Epithelial cell of esophagus (primary cell): ENCODE data around the gene SIRT4.
"Not testable (repeated sequence)": the region's sequence is repeated elsewhere in the genome, so short reads cannot be mapped to it uniquely, and the experiment has no call there.

Experiments used
- DNase-seq: peaks from one replicate; pipeline ENCODE4 v3.0.0; 2010; ENCODE audit warnings: low read depth
- H3K4me3 ChIP-seq: 2 replicates; pipeline ENCODE4 v1.5.1; 2011; ENCODE audit warnings: mild to moderate bottlenecking, low read length, control low read depth
- CTCF ChIP-seq: IDR thresholded peaks from 2 replicates; pipeline ENCODE4 v1.5.1; 2011; ENCODE audit warnings: low read depth, mild to moderate bottlenecking, low read length, control low read depth, inconsistent platforms; ENCODE audit not compliant: insufficient read depth; ENCODE audit errors: missing control alignments

Gene SIRT4

GRCh38 chr12:120328228-120328627, 26.1 kb downstream of the SIRT4 start:
- DNase-seq = no peak
- no peak for TF ChIP-seq CTCF
- H3K4me3 ChIP-seq = no peak overlapping the region

GRCh38 chr12:120331390-120331789, 29.3 kb downstream of the SIRT4 start:
- DNase-seq = no peak
- no peak overlapping the region for H3K4me3 ChIP-seq
- TF ChIP-seq CTCF = no peak

GRCh38 chr12:120332041-120332440, 29.9 kb downstream of the SIRT4 start:
- no peak for TF ChIP-seq CTCF
- no peak for DNase-seq
- no peak overlapping the region for H3K4me3 ChIP-seq

GRCh38 chr12:120332523-120332922, 30.4 kb downstream of the SIRT4 start:
- no peak overlapping the region for H3K4me3 ChIP-seq
- no peak for DNase-seq
- no peak for TF ChIP-seq CTCF

GRCh38 chr12:120335447-120335846, 33.3 kb downstream of the SIRT4 start:
- peak; percentile 53 for DNase-seq
- peak; percentile 71 for TF ChIP-seq CTCF
- H3K4me3 ChIP-seq = not testable (repeated sequence)

- not testable (repeated sequence) for DNase-seq, H3K4me3 ChIP-seq
Observed at GRCh38 chr12:120336392-120336791, 34.3 kb downstream of the SIRT4 start.

- TF ChIP-seq CTCF = no peak
- DNase-seq = no peak
- no peak overlapping the region for H3K4me3 ChIP-seq
Observed at GRCh38 chr12:120337730-120338129, 35.6 kb downstream of the SIRT4 start.

- DNase-seq = no peak
- no peak for TF ChIP-seq CTCF
- H3K4me3 ChIP-seq = no peak overlapping the region
Observed at GRCh38 chr12:120339256-120339655, 37.1 kb downstream of the SIRT4 start.
